DMS53 treated with DMSO at 0.1 percent for 48 hours (cell line): ENCODE data around the gene HNRNPAB.
"Not testable (repeated sequence)": the region's sequence is repeated elsewhere in the genome, so short reads cannot be mapped to it uniquely, and the experiment has no call there.

Experiments
- DNase-seq: peaks from one replicate; lab custom pipeline; 2025; ENCODE audit not compliant: unreplicated experiment; lab: John Stamatoyannopoulos, UW

The HNRNPAB gene

GRCh38 chr5:178196281-178196812 is 8.0 kb upstream of the HNRNPAB start:
- no peak for DNase-seq

GRCh38 chr5:178196986-178197385 is 7.3 kb upstream of the HNRNPAB start:
- no peak for DNase-seq

- DNase-seq = not testable (repeated sequence)
These were observed 6.2 kb upstream of the HNRNPAB start for GRCh38 chr5:178198151-178198550.

- no peak for DNase-seq
These were observed 5.6 kb upstream of the HNRNPAB start for GRCh38 chr5:178198706-178199105.

- no peak for DNase-seq
These were observed 4.5 kb upstream of the HNRNPAB start for GRCh38 chr5:178199581-178200434.

- no peak for DNase-seq
These were observed 3.0 kb upstream of the HNRNPAB start for GRCh38 chr5:178201221-178201926.

- no peak for DNase-seq
These were observed 2.5 kb upstream of the HNRNPAB start for GRCh38 chr5:178201927-178202235.

GRCh38 chr5:178202541-178202940 is 1.8 kb upstream of the HNRNPAB start:
- no peak for DNase-seq

GRCh38 chr5:178203670-178204181 is 607 bp upstream of the HNRNPAB start:
- no peak for DNase-seq

- peak; percentile 38 for DNase-seq
These were observed 809 bp downstream of the HNRNPAB start for GRCh38 chr5:178204935-178205748.

- no peak for DNase-seq
These were observed 1.4 kb downstream of the HNRNPAB start for GRCh38 chr5:178205749-178206047.

- DNase-seq = no peak
These were observed 2.1 kb downstream of the HNRNPAB start for GRCh38 chr5:178206166-178207101.

GRCh38 chr5:178207183-178207916 is 3.0 kb downstream of the HNRNPAB start:
- DNase-seq = no peak

GRCh38 chr5:178207917-178208280 is 3.6 kb downstream of the HNRNPAB start:
- no peak for DNase-seq

- no peak for DNase-seq
These were observed 4.4 kb downstream of the HNRNPAB start for GRCh38 chr5:178208540-178209227.

- no peak for DNase-seq
These were observed 5.2 kb downstream of the HNRNPAB start for GRCh38 chr5:178209334-178210072.

GRCh38 chr5:178210073-178210535 is 5.8 kb downstream of the HNRNPAB start:
- no peak for DNase-seq

- no peak for DNase-seq
These were observed 6.4 kb downstream of the HNRNPAB start for GRCh38 chr5:178210686-178211085.
